Loucy (cell line): ENCODE measurements around the gene EREG.

Experiments
- H2AFZ ChIP-seq: fragments of 200-600 bp; sonication (generic); 2 replicates; pipeline ENCODE4 v1.6.0; 2016; ENCODE audit warnings: antibody characterized with exemption, mild to moderate bottlenecking, low read length, moderate library complexity
- H3F3A ChIP-seq: fragments of 200-600 bp; 2 replicates; pipeline ENCODE4 v1.6.0; 2016; ENCODE audit warnings: antibody characterized with exemption, low read depth, mild to moderate bottlenecking
- H3K27me3 ChIP-seq: fragments of 200-600 bp; sonication (generic); 2 replicates; pipeline ENCODE4 v1.6.1; 2014; ENCODE audit warnings: low read length, mild to moderate bottlenecking; ENCODE audit not compliant: insufficient read depth, poor library complexity, severe bottlenecking
- H3K36me3 ChIP-seq: fragments of 200-600 bp; sonication (generic); 2 replicates; pipeline ENCODE4 v1.6.1; 2016; ENCODE audit warnings: low read length; ENCODE audit not compliant: insufficient read depth
- H3K4me1 ChIP-seq: fragments of 200-600 bp; sonication (generic); 2 replicates; pipeline ENCODE4 v1.5.1; 2014; ENCODE audit warnings: low read length, mild to moderate bottlenecking; ENCODE audit not compliant: insufficient read depth, poor library complexity, severe bottlenecking
- H3K4me2 ChIP-seq: fragments of 200-600 bp; sonication (generic); 2 replicates; pipeline ENCODE4 v1.6.0; 2014; ENCODE audit warnings: antibody characterized with exemption, low read length, low read depth, mild to moderate bottlenecking; ENCODE audit not compliant: poor library complexity, severe bottlenecking
- H3K4me3 ChIP-seq: fragments of 200-600 bp; sonication (generic); 2 replicates; pipeline ENCODE4 v1.5.1; 2014; ENCODE audit warnings: low read length, mild to moderate bottlenecking, mixed read lengths; ENCODE audit not compliant: poor library complexity, severe bottlenecking
- H3K79me2 ChIP-seq: fragments of 200-600 bp; sonication (generic); 2 replicates; pipeline ENCODE4 v1.6.1; 2014; ENCODE audit warnings: low read length; ENCODE audit not compliant: insufficient read depth
- H3K9ac ChIP-seq: fragments of 200-600 bp; sonication (generic); 2 replicates; pipeline ENCODE4 v1.6.0; 2014; ENCODE audit warnings: mild to moderate bottlenecking, low read depth, low read length, moderate library complexity; ENCODE audit not compliant: poor library complexity, severe bottlenecking
- H3K9me2 ChIP-seq: fragments of 200-600 bp; sonication (generic); replicated peaks from 2 replicates; pipeline ENCODE4 v1.6.1; 2016; ENCODE audit warnings: low read depth, low read length, mixed read lengths
- H3K9me3 ChIP-seq: fragments of 200-600 bp; sonication (generic); 2 replicates; pipeline ENCODE4 v1.6.1; 2014; ENCODE audit warnings: mild to moderate bottlenecking, antibody characterized with exemption, low read length, low read depth; ENCODE audit not compliant: insufficient read depth
- H4K20me1 ChIP-seq: fragments of 200-600 bp; sonication (generic); 2 replicates; pipeline ENCODE4 v1.6.0; 2014; ENCODE audit warnings: antibody characterized with exemption, low read length, mild to moderate bottlenecking; ENCODE audit not compliant: insufficient read depth, poor library complexity, severe bottlenecking
- CTCF ChIP-seq: fragments of 200-600 bp; sonication (generic); conservative IDR thresholded peaks from 2 replicates; pipeline ENCODE4 v1.5.1; 2014; ENCODE audit warnings: mild to moderate bottlenecking, antibody characterized with exemption, low read length
- EZH2phosphoT487 ChIP-seq: fragments of 200-600 bp; IDR thresholded peaks from 2 replicates; pipeline ENCODE4 v1.6.1; 2018; ENCODE audit warnings: antibody characterized with exemption, mild to moderate bottlenecking, moderate library complexity, borderline replicate concordance

EREG gene

GRCh38 chr4:74364652-74365491 lies at the start of gene EREG:
Gene EREG, plus strand, starts transcription at chr4:74365145. Its CDS starts 164 bp downstream, at chr4:74365309.
- Histone ChIP-seq H4K20me1 (no peaks in the 10 kb centered on the region), H3K4me3 (no peak within 1 kb of the TSS), H3F3A (no peaks in the 10 kb centered on the region), H3K4me2 (no peak within 1 kb of the TSS), H3K9me3 (no peaks in the 10 kb centered on the region), H2AFZ (no peak within 1 kb of the TSS), H3K27me3 (no peaks in the 10 kb centered on the region), H3K36me3 (no peaks in the 10 kb centered on the region), H3K9me2 (no peaks in the 10 kb centered on the region), H3K4me1 (no peaks in the 10 kb centered on the region), H3K9ac (no peak within 1 kb of the TSS), H3K79me2 (no peaks in the 10 kb centered on the region)
- TF ChIP-seq EZH2phosphoT487 (no peak), CTCF (no peak)

GRCh38 chr4:74315376-74315775 lies 49.6 kb upstream of the EREG start:
- Histone ChIP-seq H3K4me2 (no peak overlapping the region), H3K4me3 (no peak overlapping the region), H3K4me1 (peaks cover 3% of the 10 kb centered on the region), H3K9ac (no peak overlapping the region), H3F3A (no peaks in the 10 kb centered on the region), H3K9me2 (no peaks in the 10 kb centered on the region), H3K27me3 (no peaks in the 10 kb centered on the region), H3K36me3 (no peaks in the 10 kb centered on the region), H3K79me2 (no peaks in the 10 kb centered on the region), H4K20me1 (no peaks in the 10 kb centered on the region), H3K9me3 (no peaks in the 10 kb centered on the region), H2AFZ (no peak overlapping the region)
- TF ChIP-seq EZH2phosphoT487 (no peak), CTCF (no peak)

- Histone ChIP-seq H3K4me2 (no peak overlapping the region), H4K20me1 (no peaks in the 10 kb centered on the region), H3K36me3 (no peaks in the 10 kb centered on the region), H3K9ac (no peak overlapping the region), H3K4me1 (peaks cover 3% of the 10 kb centered on the region), H3K27me3 (no peaks in the 10 kb centered on the region), H3K4me3 (no peak overlapping the region), H3K9me3 (no peaks in the 10 kb centered on the region), H3F3A (no peaks in the 10 kb centered on the region), H3K79me2 (no peaks in the 10 kb centered on the region), H2AFZ (no peak overlapping the region), H3K9me2 (no peaks in the 10 kb centered on the region)
- no peak for TF ChIP-seq EZH2phosphoT487
- TF ChIP-seq CTCF, result no peak
Observed at GRCh38 chr4:74316397-74316796, 48.5 kb upstream of the EREG start.
